GM19438 (cell line): ENCODE measurements around the gene CACNA1A.
"Not testable (repeated sequence)": the region's sequence is repeated elsewhere in the genome, so short reads cannot be mapped to it uniquely, and the experiment has no call there.

Source experiments
- ATAC-seq: cut with Tn5 transposase; IDR thresholded peaks from one replicate; pipeline ENCODE4 v1.9.1; 2021; ENCODE audit warnings: low read depth; ENCODE audit not compliant: unreplicated experiment

Gene CACNA1A

GRCh38 chr19:13173139-13173737 lies 333.0 kb downstream of the CACNA1A start:
- ATAC-seq, result no peak

DNA sequence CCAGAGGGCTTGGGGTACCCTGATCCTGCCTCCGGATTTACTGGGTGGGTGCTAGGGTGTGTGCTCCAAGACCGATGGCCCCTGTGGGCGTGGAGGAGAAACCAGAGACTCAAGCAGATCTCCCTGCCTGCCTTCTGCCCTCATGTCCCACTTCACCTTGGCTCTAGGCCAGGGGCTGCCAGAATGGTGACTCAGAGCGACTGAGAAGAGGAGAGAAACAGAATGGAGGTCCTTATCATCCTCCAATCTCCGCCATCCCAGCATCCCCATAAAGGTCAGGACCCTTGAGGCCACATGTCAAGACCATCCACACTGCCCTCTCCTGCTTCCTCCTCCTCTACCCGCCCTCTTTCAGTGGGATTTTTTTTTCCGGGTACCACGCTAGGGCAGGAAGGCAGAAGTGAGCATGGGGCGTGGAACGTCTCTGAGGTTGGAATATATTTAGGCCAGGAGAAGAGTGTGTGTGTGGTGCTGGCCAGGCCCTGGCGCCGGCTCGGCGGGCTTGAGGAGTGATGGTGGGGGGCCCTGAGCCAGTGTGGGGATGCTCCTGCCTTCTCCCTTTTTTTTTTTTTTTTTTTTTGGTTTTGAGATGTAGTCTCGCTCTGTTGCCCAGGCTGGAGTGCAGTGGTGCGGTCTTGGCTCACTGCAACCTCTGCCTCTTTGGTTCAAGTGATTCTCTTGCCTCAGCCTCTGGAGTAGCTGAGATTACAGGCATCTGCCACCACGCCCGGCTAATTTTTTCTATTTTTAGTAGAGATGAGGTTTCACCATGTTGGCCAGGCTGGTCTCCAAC lies 333.7 kb downstream of the CACNA1A start:
- no peak for ATAC-seq

DNA sequence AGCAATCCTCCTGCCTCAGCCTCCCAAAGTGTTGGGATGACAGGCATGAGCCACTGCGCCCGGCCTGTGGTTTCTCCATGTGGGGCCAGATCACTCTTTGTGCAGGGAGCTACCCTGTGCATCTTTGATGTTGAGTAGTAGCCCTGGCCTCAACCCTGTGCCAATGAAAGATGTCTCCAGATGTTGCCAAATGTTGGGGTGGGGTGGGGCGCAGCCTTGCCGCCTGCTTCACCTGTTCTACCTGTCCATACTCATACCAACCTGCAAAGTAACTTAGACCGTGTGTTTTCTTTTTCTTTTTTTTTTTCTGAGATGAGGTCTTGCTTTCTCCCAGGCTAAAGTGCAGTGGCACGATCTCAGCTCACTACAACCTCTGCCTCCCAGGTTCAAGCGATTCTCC lies 335.1 kb downstream of the CACNA1A start:
- ATAC-seq, result no peak

GRCh38 chr19:13169769-13170168 lies 336.5 kb downstream of the CACNA1A start:
- ATAC-seq, result no peak

DNA sequence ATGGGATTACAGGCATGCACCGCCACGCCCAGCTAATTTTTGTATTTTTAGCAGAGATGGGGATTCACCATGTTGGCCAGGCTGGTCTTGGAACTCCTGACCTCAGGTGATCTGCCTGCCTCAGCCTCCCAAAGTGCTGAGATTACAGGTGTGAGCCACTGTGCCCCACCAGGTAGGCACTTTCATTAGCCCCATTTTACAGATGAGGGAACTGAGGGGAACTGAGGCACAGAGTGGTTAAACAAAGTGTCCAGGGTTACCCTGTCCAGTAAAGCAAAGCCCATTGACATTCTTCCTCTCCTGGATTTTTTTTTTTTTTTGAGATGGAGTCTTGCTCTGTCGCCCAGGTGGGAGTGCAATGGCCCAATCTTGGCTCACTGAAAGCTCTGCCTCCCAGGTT lies 340.1 kb downstream of the CACNA1A start:
- not testable (repeated sequence) for ATAC-seq

GRCh38 chr19:13165162-13165997 lies 340.9 kb downstream of the CACNA1A start:
- ATAC-seq, result no peak

GRCh38 chr19:13164343-13165161 lies 341.7 kb downstream of the CACNA1A start:
- no peak for ATAC-seq

GRCh38 chr19:13163609-13164342 lies 342.5 kb downstream of the CACNA1A start:
- ATAC-seq, result no peak

DNA sequence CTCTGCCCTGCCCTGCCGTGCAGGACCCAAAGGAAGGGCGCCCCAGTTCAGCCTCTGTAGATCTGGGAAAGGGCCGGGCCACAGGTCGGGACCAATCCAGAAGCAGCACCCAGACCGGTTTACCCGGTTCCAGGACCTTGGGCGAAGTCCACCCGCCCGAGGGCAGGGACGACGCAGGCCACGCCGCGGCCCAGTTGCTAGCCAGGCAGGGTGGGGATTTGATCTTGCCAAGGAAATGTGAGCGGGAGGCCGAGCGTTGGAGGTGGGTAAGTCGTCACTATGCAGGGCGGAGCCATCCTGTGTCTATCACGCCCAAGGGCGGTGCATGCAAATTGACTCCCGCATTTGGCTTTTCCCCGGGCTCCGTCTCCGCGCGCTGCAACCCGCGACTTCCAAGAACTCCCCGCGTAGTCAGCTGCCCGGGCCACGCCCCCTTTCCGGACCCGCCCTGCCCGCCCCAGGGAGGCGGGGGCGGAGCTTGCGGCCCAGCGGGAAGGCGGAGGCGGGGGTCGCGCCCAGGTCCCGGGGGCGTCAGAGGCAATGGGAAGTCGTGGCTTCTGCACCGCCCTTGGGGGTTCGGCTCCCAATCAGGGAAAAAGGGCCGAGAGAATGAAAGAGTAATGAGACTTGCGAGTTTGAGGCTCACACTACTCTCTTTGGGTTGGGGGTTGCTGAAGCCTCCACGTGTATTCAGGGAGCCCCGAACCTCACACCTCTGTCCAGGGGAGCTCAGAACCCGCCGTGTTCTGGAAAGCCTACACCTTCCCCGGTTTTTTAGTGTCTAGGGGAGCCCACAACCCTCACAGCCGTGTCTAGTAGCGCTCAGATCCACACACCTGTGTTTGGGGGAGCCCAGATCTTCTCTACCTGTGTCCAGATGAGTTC lies 343.3 kb downstream of the CACNA1A start:
- peak; percentile 39 for ATAC-seq

DNA sequence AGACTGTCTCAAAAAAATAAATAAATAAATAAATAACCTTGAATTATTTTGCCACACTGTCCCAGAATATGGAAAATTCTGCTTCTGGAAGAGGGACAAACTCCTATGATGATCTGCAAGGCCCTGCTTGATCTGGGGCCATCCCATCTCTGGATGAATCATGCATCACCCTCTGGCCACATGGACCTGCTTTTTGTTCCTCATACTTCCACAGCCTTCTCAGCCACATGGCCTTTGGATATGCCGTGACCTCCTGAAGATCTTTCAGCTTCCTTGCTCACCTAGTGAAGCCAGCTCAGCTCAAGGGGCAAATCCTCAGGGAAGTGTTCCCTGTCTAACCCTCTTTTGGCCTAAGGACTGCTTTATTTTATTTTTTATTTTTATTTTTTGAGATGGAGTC lies 345.7 kb downstream of the CACNA1A start:
- ATAC-seq, result no peak

DNA sequence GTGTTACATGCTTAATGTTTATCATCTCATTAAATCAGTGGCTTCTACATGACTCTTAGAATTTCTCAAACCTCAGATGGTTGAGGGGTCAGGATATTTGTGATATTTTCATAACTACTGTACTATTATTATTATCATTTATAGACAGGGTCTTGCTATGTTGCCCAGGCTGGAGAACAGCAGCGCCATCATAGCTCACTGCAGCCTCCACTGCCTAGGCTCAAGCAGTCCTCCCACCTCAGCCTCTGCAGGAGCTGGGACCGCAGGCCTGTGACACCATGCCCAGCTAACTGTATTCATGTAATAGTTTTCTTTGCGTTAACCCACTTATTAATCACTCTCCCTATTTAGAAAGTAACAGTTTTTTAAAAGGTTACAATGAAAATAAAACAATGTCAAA lies 346.6 kb downstream of the CACNA1A start:
- no peak for ATAC-seq
